GM12865 (cell line): Measurements from ENCODE around the gene LDLRAD4.

Source experiments
- DNase-seq: peaks from one replicate; pipeline ENCODE4 v3.0.0; 2010; ENCODE audit warnings: low read depth
- H3K4me3 ChIP-seq: 2 replicates; pipeline ENCODE4 v1.5.1; 2011; ENCODE audit warnings: mild to moderate bottlenecking, low read depth, low read length, control low read depth
- TF ChIP-seq, protein P1 (sequence below): IDR thresholded peaks from 2 replicates; pipeline ENCODE4 v1.5.1; 2011; ENCODE audit warnings: low read length, control low read depth, low read depth, inconsistent platforms; ENCODE audit not compliant: insufficient read depth; ENCODE audit errors: missing control alignments

The LDLRAD4 gene

DNA sequence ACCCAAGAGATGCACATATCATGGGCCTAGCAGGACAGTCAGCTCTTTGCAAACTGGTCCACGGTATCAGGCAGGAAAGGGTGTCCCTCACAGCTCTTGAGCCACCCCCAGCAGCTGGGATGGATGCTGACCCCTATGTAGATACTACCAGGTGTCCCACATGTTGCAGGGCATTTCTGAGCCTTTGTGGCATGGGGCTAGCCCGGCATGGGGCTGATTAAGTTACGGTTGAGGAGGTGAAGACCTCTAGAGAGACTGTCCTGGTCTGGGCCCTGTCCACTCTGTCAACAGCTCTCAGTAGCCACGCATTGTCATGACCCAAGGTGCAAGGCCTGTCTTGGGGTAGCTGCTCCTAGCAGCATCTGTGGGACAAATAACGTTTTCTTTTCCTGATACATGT lies 6.7 kb downstream of the LDLRAD4 start:
- no peak for DNase-seq
- H3K4me3 ChIP-seq, result no peak overlapping the region
- TF ChIP-seq, protein P1, sequence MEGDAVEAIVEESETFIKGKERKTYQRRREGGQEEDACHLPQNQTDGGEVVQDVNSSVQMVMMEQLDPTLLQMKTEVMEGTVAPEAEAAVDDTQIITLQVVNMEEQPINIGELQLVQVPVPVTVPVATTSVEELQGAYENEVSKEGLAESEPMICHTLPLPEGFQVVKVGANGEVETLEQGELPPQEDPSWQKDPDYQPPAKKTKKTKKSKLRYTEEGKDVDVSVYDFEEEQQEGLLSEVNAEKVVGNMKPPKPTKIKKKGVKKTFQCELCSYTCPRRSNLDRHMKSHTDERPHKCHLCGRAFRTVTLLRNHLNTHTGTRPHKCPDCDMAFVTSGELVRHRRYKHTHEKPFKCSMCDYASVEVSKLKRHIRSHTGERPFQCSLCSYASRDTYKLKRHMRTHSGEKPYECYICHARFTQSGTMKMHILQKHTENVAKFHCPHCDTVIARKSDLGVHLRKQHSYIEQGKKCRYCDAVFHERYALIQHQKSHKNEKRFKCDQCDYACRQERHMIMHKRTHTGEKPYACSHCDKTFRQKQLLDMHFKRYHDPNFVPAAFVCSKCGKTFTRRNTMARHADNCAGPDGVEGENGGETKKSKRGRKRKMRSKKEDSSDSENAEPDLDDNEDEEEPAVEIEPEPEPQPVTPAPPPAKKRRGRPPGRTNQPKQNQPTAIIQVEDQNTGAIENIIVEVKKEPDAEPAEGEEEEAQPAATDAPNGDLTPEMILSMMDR, result no peak

DNA sequence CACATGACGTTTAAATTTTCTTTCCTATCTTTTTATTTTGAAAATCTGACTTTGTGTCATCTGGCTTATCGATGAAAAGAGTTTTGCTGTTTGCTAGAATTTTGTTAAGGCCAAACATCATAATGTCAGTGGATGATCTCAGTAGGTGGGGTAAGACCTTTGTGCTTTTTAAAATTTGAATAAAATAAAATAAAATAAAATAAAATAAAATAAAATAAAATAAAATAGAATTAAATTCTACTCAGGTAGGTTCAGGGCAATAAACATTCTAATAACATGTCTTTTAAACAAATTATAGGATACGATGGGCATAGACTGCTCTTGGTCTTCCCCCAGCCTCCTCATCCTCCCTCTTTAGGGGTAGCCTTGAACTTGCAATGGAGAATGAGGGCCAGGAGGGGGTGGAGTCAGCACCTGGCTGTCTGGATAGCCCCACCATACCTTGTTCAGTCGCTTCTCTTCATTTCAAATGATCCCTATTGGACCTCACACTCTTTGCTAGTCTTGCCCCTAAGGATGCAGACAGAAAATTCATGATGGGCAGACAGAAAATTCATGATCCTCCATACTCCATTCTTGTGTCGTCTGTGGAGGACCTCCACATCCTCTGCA lies 8.1 kb downstream of the LDLRAD4 start:
- DNase-seq, result no peak

DNA sequence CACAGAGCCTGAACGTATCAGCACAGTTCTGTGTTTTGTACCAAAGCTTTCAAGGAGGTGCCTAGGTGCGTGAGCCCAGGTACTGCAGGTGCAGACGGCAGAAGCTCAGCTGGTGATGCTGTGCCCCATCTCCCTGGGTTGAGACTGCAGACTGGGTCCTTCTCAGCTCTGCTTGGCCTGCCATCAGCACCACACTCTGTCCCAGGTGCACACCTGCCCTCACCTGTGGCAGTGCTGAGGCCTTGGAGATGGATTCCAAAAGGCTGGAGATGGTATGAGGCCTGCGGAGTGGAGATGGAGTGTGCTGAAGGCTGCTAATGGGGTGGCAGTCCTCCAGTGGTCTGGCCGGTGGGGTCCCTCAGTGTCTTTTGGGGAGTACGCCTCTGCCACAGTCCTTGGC lies 9.3 kb downstream of the LDLRAD4 start:
- TF ChIP-seq, protein P1, result no peak
- no peak overlapping the region for H3K4me3 ChIP-seq
- DNase-seq, result no peak

More for the DNA sequence above, 8.1 kb downstream of the LDLRAD4 start:
- TF ChIP-seq, protein P1, result no peak
- H3K4me3 ChIP-seq, result no peak overlapping the region

DNA sequence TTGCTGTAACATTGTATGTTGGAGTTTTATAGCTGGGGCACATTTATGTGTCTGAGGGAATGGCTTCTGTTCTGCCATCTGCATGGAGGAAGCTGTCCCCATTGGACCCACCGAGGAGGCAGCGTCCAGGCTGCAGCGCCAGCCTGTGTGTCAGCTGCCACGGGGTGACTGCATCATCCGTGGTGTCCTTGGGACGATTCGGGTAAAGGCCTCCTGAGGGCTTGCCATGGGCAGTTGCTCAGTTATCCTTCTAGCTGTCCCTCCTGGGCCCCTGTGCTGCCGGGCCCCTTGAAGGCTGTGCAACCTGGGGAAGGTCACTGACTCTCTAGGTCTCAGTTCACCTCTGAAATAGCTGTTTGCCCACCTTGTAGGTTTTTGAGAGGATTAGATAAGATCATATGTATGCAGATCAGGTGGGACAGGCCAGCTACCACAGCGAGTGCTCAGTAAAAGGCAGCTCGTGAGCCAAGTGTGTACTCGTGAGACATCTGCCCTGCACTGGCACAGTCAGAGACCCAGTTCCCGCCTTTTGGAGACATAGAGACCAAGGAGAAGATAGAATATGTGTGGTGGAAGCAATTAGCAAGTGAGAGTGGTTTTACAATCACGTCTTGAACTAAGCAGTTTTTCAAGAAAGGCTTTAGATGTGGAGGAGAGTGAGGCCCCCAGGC lies 10.6 kb downstream of the LDLRAD4 start:
- TF ChIP-seq, protein P1, result no peak

DNA sequence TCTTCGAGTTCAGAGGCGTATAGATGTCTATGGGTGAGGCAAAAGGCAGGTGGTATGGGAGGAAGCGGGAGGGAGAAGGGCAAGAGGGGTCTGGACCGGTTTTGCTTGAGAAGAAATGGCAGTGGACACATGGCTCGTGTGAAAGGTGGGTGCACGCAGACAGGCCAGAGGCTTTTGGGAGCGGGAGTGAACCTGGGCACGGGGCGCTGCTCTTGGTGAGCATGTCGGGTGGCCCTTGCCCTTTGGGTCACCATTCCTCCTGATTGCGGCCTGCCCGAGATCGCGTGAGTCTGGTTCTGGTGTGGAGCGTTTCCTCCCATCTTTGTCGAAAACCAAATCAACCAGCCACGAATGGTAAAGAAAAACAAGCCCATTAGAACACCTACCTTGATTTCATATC lies 12.6 kb downstream of the LDLRAD4 start:
- H3K4me3 ChIP-seq, result no peak overlapping the region
- DNase-seq, result no peak
- TF ChIP-seq, protein P1, result no peak

More for the DNA sequence above, 10.6 kb downstream of the LDLRAD4 start:
- H3K4me3 ChIP-seq, result no peak overlapping the region
- DNase-seq, result no peak

DNA sequence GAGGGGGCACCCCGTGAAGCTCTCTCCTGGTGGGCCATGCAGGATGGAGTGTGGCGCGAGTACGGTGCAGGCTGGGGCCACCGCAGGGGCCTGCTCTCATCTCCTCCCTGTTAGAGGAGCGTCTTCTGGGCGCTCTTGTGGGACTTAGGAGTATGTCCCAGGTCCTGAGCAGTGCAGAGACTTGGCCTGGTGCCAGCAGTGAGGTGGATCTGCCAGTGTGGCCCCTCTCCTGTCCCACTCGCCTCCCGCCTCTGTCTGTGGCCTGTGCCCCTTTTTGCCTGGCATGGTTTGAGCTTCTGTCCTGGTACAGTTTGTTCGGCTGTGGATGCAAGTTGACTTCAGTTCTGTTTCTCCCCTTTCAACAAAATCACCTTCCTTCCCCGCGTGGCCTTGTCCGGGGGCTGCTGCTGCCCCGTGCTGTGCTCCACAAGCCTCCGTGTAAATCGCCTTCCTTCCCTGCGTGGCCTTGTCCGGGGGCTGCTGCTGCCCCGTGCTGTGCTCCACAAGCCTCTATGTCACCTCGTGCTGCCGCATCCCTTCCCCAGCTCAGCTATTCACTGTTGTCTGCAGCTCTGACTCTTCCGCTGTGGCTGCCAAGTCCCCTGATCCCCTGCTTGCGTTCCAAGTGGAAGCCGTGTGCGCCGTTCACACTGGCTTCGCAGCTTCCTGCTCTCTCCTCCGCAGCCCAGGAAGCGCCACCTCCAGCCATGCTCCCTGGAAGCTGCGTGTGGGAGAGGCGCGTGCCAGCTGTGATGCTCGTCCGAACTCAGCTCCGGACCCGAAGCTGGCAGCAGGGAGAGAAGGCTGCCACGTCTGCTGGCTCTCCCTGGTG lies 13.7 kb downstream of the LDLRAD4 start:
- no peak for DNase-seq
- H3K4me3 ChIP-seq, result no peak overlapping the region
- TF ChIP-seq, protein P1, result no peak
